Left colon (tissue), 2 donors: Measurements from ENCODE around the gene TRDN. TPM values are rescaled to one million over a fixed set of nuclear protein-coding genes. Genes with fewer than 3 reads are reported as not detected.
"Not testable (repeated sequence)": the region's sequence is repeated elsewhere in the genome, so short reads cannot be mapped to it uniquely, and the experiment has no call there.

Source experiments
- ATAC-seq: fragments of 200-7000 bp; cut with Tn5 transposase; one replicate; pipeline ENCODE4 v1.9.1; 2020; ENCODE audit warnings: mild to moderate bottlenecking, moderate library complexity
- DNase-seq, 2 donors: peaks; one replicate each; pipeline ENCODE4 v3.0.0-alpha.2; 2020
- intact Hi-C, 2 donors: fragments of 100-400 bp; cut with DNase I in 1 of 2; cut with micrococcal nuclease in 1 of 2; formaldehyde crosslinking; loops; one replicate each; pipeline versions ENCODE4 v1.11.2 to v1.14.0; 2022; cut with DNase I, micrococcal nuclease
- total RNA-seq, 2 donors: library from RNA; stranded (reverse); fragmentation: NEBNext Ultra II Directional; extraction: Animal tissue kit (Norgen Biotek cat#: 25700); gene quantifications; one replicate each; pipeline ENCODE4 v1.2.1, GENCODE V29; 2021
- donor health status: DM: no; HTN: no; CAD: no.
- donor health status: DM: yes; HTN: yes; CAD: no.

Gene TRDN
- total RNA-seq, 2 donors from 2014 or later = not detected

DNA sequence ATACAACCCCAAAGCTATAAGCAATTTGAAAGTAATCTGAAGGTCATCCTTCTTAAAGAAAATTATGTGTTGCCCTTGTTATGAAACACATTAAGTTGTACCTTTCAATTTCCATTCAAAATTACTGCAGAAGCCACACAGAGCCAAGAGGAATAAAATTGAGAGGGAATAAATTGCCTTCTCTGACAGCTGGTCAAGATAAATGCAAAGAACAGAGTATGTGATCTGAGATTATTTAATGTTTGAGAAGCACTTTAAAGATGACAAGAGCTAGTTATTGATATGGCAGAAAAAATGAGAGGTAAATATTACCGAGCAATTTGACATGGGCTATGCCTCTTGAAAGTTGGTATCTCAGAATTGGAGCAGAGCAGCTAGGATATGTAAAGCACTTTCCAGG is 61.6 kb downstream of the TRDN start:
- DNase-seq (no peak), ATAC-seq (no peak)
- intact Hi-C loops = no loop called here

DNA sequence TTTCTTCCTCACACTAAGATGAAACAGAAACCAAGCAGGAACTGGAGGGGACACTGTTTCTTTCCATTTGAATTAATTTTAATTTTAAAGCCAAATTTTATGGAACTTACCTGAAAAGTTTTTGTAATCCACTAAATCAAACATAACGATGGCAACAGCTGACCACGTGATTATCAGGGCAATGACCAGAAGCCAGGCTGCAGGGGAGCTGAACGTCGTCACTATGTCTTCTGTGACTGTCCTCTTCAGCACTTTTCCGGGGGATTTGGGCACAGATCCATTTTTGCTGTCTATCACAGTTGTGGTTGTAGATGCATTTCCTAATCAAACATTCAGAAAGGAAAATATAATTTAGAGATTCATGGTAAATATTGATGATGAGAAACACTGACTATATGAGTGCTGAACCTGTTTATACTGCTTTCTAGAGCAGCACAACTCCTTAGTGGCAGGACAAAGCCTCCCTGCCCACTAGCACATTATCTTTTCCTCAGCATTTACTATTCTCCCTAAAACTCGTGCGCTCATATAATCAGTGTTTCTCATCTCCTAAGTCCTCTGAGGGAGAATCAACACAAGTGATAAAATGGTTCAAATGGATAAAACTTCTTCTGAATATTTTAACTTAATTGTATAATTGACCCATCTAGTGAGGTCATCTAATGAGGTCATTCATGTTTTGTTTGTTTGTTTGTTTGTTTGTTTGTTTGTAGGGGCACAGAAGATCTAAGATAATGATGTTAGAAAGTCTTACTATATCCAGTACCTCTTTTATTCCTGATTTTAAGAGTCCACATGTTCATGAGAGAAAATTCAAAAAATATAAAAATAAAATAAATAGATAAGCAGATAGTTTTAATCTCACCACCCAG is 65.7 kb downstream of the TRDN start:
- intact Hi-C loops = no loop called here
- ATAC-seq (no peak), DNase-seq (no peak)

DNA sequence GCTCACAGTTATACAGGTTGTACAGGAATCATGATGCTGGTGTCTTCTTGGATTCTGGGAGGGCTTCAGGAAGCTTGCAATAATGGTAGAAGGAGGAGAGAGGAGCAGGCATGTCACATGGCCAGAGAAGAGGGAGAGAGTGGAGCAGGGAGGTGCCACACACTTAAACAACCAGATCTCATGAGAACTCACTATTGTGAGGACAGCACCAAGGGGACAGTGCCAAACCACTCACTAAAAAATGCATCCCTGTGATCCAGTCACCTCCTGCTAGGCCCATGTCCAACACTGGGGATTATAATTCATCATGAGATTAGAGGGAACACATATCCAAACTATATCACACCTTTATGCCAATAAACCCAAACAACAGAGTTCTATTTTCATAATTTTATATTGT is 67.2 kb downstream of the TRDN start:
- DNase-seq (no peak), ATAC-seq (no peak)
- intact Hi-C loops = no loop called here

DNA sequence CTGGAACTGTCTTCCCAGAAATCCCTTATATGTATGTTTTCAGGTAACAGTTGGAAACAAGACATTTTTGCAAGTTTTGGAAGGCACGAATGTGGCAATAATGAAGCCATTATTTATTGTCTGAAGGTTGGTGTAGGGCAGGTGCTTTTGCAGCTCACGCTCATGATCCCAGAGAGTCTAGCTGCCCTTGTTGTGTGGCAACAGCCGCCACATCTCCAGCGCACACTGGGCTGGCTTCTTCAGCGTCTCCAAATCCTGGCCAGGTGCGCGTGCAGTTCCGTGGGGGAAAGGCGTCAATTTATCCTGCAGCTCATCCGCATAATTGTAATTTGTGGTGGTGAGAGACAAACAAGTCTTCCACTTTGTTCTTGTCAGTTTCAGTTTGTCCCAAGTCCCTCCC is 71.2 kb downstream of the TRDN start:
- no peak for DNase-seq
- intact Hi-C loops = no loop called here
- no peak for ATAC-seq

DNA sequence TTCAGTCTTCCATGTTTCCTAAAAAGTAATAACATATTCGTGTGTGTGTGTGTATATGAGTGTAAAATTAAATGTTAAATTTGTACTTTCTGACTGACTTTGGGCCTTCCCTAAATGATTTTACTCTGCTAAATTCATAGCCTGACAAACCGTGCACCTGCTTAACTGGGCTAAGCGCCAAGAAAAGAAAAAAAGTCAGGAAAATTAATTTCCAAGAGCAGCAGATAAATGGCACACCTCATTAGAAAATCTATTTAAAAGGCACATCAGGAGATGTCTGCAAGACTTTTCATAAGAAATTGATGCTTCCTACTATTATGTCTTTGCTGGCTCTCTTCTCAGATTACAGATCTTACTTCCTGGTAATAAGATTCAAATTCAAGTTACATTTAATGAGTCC is 72.4 kb downstream of the TRDN start:
- no peak for ATAC-seq
- intact Hi-C loops = no loop called here
- no peak for DNase-seq

DNA sequence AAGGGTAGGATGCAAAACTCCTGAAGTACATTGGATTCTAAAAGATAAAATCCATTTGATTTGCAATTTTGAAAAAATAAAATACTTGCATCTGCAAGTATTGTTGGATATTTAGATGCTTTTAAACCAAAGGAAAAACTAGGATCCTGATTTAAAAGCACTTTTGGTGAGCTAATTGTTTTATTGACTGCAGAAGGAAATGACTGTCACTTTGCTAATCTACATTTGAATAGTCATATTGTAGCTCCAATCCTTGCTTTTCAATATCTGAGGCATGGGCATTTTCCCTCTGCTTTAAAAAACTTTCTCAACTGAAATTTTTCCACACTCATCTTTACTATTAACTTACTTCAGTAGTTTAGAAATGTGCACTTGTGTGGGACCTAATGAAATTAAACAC is 74.1 kb downstream of the TRDN start:
- ATAC-seq (no peak), DNase-seq (no peak)
- intact Hi-C loops = no loop called here

DNA sequence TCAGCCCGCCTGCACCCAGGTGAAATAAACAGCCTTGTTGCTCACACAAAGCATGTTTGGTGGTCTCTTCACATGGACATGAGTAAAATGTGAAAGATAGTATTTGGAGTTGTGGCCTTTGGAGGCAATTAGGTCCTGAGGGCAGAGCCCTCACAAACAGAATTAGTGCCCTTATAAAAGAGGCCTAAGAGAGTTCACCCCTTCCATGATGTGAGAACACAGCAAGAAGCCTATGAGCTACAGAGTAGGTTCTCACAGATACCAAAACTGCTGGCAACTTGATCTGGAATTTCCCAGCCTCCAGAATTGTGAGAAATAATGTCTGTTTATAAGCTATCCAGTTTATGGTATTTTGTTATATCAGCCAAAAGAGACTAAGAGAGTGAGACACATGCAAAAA is 74.5 kb downstream of the TRDN start:
- ATAC-seq = no peak
- intact Hi-C loops = no loop called here
- DNase-seq = no peak

DNA sequence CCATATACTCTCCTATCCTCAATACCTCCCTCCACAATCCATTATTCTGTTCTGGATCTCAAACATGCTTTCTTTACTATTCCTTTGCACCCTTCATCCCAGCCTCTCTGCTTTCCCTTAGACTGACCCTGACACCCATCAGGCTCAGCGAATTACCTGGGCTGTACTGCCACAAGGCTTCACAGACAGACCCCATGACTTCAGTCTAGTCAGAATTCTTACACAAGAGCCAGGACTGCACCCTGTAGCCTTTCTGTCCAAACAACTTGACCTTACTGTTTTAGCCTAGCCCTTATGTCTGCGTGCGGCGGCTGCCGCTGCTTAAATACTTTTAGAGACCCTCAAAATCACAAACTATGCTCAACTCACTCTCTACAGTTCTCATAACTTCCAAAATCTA is 76.9 kb downstream of the TRDN start:
- DNase-seq, ATAC-seq, intact Hi-C loops: not testable (repeated sequence)

DNA sequence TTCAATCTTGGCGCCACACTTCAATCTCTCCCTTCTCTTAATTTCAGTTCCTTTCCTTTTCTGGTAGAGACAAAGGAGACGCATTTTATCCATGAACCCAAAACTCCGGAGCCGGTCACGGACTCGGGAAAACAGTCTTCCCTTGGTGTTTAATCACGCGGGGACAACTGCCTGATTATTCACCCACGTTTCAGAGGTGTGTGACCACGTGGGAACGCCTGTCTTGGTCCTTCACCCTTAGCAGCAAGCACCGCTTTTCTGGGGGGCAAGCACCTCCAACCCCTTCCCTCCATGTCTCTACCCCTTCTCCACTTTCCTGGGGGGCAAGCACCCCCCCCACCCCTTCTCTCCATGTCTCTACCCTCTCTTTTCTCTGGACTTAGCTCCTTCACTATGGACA is 79.3 kb downstream of the TRDN start:
- ATAC-seq, intact Hi-C loops, DNase-seq: not testable (repeated sequence)

DNA sequence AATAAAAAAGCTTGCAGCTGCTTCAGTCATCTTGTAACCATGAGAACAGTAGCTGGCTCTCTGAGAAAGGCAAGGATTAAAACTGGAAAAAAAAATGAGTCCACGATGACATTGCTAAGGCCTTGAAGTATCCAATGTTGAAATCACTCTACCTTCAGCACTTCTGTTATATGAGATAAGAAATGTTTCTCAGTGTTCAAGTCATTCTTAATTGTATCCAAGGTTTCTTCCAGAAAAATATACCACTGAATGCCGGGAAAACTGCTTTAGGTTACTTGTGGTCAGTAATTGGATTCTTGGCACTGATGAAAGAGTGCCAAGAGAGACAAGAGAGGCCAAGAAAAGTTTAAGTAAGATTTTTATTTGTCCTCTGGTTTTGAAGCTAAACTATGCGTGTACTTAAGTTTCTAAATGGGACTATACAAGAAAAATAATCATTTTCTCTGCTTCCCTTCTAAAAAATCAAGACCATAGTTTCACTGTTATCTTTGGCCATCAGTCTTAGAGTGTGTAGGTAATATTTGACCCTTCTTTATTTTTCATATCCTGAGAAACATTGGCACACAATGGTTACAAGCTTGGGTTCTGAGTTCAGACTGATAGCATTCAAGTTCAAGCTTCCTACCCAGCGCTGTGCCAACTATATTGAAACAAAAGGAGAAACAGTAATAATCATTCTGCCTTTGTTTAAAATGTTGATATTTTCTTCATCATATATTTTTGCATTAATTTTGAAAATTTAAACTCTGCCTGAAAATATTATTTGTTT is 84.6 kb downstream of the TRDN start:
- intact Hi-C loops = no loop called here
- ATAC-seq = no peak
- no peak for DNase-seq

DNA sequence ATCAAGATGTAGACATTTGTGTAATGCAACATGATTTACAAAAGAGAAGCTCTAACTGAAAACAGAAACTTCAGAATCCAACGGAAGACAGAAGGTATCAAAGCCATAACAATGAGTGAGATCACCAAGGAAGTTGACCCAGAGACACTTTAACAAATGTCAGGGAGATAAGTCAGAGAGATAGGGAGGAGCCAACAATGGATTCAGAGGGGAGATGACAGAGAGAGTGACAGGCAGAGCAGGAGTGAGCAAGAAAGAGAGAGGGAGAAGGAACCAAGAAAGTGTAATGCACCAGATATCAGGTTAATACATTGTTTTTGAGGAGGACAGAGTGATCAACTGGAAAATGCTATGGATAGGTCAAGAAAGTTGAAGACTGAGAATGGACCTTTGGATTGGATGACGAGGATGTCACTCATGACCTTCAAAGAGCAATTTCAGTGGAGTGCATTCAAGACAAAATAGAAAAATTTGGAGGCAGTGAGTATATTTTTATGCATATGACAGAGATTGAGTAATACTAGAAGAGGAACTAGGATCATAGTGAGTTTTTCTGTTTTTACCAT is 86.6 kb downstream of the TRDN start:
- intact Hi-C loops = no loop called here
- ATAC-seq (no peak), DNase-seq (no peak)

DNA sequence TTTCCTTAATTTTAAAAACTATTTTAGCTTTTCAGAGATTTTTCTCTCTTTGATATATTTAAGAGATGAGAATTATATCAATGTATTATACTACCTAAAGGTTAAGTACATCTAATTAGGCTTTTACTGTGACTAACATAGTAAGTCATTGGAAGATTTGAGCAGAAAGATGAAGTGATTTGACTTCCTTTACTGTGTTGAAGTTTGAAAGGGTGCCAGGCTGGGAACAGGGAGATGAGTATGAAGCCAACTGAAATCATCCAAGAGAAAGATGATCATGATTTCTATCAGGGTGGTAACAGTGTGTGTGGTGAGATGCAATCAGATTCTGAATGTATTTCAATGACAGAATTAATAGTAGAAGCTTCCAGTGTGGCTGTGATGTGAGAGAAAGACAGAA is 87.3 kb downstream of the TRDN start:
- intact Hi-C loops = no loop called here
- DNase-seq = no peak

DNA sequence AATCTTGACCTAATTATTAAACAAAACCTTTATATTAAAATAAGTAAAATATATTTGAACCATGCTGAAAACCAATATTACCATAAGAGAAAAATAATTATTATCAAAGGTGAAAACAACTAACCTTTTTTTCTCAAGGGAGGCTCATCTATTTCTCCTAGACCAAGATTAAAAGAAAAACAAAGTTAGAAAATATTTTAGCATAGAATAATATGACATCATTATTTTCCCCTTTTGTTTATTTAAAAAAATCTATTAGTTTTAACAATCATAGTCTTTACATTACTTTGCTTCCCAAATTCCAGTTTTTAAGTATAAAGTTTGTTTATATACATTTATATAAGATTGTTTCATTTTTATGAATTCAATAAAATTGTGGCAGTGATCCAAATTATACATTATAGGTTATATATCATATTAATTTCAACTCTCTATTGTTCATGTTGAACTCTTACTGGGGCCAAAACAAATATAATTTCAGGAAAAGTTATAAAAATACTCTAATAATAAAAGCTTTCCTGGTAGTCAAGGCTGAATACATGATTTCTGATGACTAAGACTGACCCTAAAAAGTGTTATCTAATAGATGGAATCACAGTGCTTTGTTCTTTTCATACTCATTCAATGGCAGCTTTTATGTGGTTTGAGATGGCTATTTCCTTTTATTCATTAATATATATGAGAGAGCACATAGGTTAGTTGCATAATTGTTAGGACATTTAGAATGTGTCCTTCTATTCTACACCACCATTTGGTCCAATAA is 89.4 kb downstream of the TRDN start:
- ATAC-seq (no peak), DNase-seq (no peak)
- intact Hi-C loops = no loop called here

More for the DNA sequence above, 87.3 kb downstream of the TRDN start:
- ATAC-seq = no peak

DNA sequence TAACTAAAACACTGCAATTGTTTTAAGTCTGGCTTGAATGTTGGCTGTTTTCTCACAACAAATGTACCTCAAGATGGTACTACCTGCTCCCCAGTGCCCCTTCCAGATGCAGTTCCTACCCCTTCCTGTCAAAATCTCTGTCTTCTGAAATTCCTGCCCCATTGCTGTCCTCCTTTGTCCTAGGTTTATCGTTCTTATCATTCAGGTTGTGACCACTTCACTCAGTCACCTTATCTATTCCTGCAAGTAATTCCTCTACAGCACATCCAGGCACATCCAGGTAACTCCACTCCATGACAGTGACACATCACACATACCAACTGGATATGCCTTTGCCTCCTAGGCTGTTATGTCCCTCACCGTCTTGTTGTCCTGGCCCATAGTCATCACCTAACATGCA is 90.2 kb downstream of the TRDN start:
- intact Hi-C loops = no loop called here
- ATAC-seq (no peak), DNase-seq (no peak)

DNA sequence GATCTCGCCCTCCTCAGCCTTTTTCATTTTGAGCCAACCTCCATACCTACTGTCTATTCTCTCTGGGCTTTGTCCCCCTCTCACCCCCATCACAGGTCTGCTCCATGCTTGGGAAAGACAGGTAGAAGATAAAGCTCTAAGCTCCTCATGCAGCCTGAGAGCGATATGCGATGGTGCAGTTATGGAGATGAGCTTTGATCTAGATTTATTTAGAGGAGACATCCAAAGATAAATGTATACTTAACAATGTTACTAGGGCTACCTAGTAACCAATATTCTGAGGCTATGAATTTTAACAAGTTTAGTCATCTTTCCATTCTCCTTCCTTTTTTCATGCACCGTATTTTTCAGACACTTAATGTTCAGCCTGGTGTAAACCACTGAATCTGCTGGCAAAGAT is 95.3 kb downstream of the TRDN start:
- ATAC-seq (no peak), DNase-seq (no peak)
- intact Hi-C loops = no loop called here

DNA sequence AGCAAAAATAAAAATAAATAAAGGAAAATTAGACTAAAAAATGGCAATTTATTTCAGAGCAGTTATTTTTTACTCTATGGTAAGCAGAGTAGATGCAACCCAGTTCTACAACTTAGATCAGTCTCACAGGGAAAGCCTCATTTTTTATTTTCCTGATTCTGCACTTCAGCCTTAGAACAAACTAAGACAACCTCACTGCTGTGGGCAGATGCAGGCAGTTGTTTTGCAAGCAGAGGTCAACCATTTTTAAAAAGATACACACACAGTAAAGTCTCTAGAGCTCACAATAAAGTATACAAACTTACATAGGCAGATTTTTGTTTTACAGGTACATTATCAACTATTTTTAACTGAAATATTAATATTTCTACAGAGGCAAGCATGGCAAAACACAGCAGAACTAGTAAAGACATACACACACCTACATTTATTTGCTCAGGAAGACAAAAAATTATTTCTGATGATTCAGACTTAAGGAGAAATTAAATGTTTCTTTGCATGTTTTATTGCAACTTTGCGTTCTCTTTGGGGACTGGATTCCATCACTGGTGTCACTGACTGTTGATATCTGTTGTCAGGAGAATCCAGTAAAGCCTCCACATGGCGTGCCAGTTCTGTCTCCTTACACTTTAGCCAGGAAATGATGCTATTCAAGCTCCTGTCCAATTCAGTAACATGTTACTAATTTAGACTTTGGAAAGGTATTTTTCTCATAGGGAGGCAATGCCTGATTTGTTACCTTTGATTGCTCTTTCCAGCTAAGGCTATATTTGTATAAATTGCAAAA is 102.7 kb downstream of the TRDN start:
- ATAC-seq (no peak), DNase-seq (no peak)
- intact Hi-C loops = no loop called here

DNA sequence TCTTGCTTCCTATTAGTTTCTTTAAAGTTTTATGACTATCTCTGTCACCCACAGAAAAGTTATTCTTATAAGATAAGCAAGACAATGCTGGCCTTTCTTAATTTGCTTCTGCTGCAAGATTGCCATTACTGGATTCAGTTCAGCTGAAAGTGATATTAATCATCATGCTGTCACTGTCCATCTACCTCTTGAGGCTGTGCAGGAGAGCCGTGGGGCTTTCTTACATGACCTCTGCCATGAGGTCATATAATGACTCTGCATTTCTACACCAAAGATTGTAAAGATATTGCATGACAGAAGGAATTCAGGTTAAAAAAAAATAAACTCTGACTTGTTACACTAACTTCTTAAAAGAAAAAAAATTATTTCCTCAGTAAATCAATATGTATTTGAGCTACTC is 106.9 kb downstream of the TRDN start:
- ATAC-seq = no peak
- DNase-seq = no peak
- intact Hi-C loops = no loop called here

DNA sequence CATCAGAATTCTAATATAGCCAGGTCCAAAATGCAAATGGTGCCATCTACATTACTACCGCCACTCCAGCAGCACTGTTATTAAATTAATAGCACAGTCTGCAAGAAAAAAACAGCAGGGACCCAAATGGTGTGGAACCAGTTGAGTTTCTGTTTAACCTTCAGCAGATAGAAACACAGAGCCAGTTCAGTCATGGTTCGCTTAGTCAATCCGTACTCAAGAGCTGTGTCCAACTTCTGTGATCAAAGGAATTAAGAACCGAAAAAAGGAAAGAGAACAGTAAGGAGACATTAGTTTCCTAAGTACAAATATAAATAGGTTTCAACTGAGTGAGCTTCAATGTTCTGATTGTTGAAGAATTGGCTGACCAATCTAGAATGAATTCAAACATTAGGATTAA is 107.7 kb downstream of the TRDN start:
- ATAC-seq = no peak
- no peak for DNase-seq
- intact Hi-C loops = no loop called here

DNA sequence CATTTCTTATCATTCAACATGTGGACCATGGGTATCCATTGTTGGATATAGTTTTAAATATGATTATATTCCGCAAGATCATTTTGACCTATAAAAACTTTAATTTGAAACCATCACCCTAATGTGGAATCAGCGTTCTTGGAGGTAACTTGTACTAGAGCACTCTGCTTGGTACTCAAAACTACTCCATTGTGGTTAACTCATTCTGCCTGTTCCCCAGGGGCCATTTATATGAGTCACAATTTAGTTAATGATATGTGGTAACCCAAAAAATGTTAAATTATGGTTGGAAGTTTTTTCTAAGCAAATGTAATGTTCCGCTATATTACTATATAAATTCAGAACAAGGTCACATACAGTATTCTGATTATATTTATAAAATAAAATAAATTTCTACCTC is 109.3 kb downstream of the TRDN start:
- intact Hi-C loops = no loop called here
- no peak for DNase-seq

More for the DNA sequence above, 109.3 kb downstream of the TRDN start:
- no peak for ATAC-seq
